Right atrium auricular region (tissue), 2 donors: ENCODE results near the gene PRR5. TPM values are rescaled to one million over a fixed set of nuclear protein-coding genes. Genes with fewer than 3 reads are reported as not detected.

Source experiments
- DNase-seq: peaks from one replicate; pipeline ENCODE4 v3.0.0-alpha.2; 2019; ENCODE audit warnings: low spot score
- H3K27ac ChIP-seq, 2 donors: fragments of 200-600 bp; sonication (generic); 1 replicate in 1 of 2; 2 replicates in 1 of 2; pipeline ENCODE4 v1.5.1; 2016 to 2019
- H3K27me3 ChIP-seq, 2 donors: fragments of 200-600 bp; sonication (generic); one replicate each; pipeline versions ENCODE4 v1.5.1 to v1.6.0; 2017 to 2019
- H3K36me3 ChIP-seq: fragments of 200-600 bp; sonication (generic); one replicate; pipeline ENCODE4 v1.5.1; 2016
- H3K4me1 ChIP-seq, 2 donors: fragments of 200-600 bp; sonication (generic); one replicate each; pipeline versions ENCODE4 v1.5.1 to v1.6.0; 2017 to 2019
- H3K4me3 ChIP-seq, 2 donors: fragments of 200-600 bp; sonication (generic); 1 replicate in 1 of 2; 2 replicates in 1 of 2; pipeline ENCODE4 v1.5.1; 2017 to 2019; ENCODE audit warnings: mild to moderate bottlenecking in 1 of 2, moderate library complexity in 1 of 2
- H3K9me3 ChIP-seq, 2 donors: fragments of 200-600 bp; sonication (generic); one replicate each; pipeline ENCODE4 v1.5.1; 2019
- CTCF ChIP-seq, 2 donors: fragments of 200-600 bp; sonication (generic); IDR thresholded peaks; one replicate each; pipeline ENCODE4 v1.5.1; 2019; ENCODE audit warnings: antibody characterized with exemption in 2 of 2
- total RNA-seq, 2 donors: library from RNA; depleted of rRNA; stranded (reverse); fragments of >200 nt; gene quantifications; one replicate each; pipeline ENCODE4 v1.1.0, GENCODE V29; 2016

PRR5 gene
- total RNA-seq, 2 donors from 2014 or later = 10.5 to 12.1 TPM

GRCh38 chr22:44783581-44783980 is 81.6 kb downstream of the PRR5 start:
- no peak for DNase-seq
- no peak overlapping the region for H3K27ac ChIP-seq
- TF ChIP-seq CTCF (IDR thresholded peaks at IDR 0.05) = no peak
- no peaks in the 10 kb centered on the region for H3K36me3 ChIP-seq
- H3K9me3 ChIP-seq = no peaks in the 10 kb centered on the region
- H3K4me1 ChIP-seq = no peaks in the 10 kb centered on the region
- H3K4me3 ChIP-seq = no peak overlapping the region
- H3K27me3 ChIP-seq = no peaks in the 10 kb centered on the region

GRCh38 chr22:44786136-44786535 is 84.1 kb downstream of the PRR5 start:
- no peak for DNase-seq
- Histone ChIP-seq H3K9me3 (no peaks in the 10 kb centered on the region), H3K27ac (no peak overlapping the region), H3K4me1 (no peaks in the 10 kb centered on the region), H3K27me3 (no peaks in the 10 kb centered on the region), H3K4me3 (no peak overlapping the region), H3K36me3 (no peaks in the 10 kb centered on the region)
- no peak for TF ChIP-seq CTCF (IDR thresholded peaks at IDR 0.05)

DNA sequence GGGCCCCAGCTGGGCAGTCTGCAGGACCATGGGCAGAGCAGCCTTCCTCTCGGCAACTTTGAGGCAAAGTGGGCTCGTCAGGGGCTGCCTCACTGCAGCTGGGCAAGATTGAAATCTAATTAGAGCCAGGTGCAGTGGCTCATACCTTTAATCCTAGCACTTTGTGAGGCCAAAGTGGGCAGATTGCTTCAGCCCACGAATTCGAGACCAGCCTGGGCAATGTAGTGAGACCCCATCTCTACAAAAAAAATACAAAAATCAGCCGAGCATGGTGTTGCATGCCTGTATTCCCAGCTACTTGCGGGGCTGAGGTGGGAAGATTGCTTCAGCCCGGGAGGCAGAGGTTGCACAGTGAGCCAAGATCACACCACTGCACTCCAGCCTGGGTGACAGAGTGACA is 84.6 kb downstream of the PRR5 start:
- H3K4me3 ChIP-seq = no peak overlapping the region
- H3K27me3 ChIP-seq = no peaks in the 10 kb centered on the region
- H3K27ac ChIP-seq = no peak overlapping the region
- TF ChIP-seq CTCF (IDR thresholded peaks at IDR 0.05) = no peak
- no peaks in the 10 kb centered on the region for H3K36me3 ChIP-seq
- H3K9me3 ChIP-seq = no peaks in the 10 kb centered on the region
- DNase-seq = no peak
- no peaks in the 10 kb centered on the region for H3K4me1 ChIP-seq

Other genes with a start within 250 kb of the PRR5 start
- 10 to 100 TPM; 22.1 to 30.0 TPM for gene RTL6, start 204.0 kb upstream of the PRR5 start, total RNA-seq
- under 1 TPM in 1 of 2 donors, not detected in 1; 0.24 TPM for gene ARHGAP8, start 50.4 kb downstream of the PRR5 start, total RNA-seq